HEK293 (cell line): Measurements from ENCODE around the gene RDX.

Source experiments
- HOXA7 ChIP-seq: sonication (generic); formaldehyde crosslinking; IDR thresholded peaks from 2 replicates; pipeline ENCODE4 v1.8.1; 2022; ENCODE audit warnings: missing genetic modification reagents, borderline replicate concordance
- YY1 ChIP-seq: fragments of 450-650 bp; formaldehyde crosslinking; IDR thresholded peaks from 2 replicates; pipeline ENCODE4 v1.5.1; 2018; ENCODE audit warnings: missing biosample characterization, missing genetic modification characterization
- ZBTB1 ChIP-seq: fragments of 450-650 bp; formaldehyde crosslinking; IDR thresholded peaks from 2 replicates; pipeline ENCODE4 v1.5.1; 2016; ENCODE audit warnings: missing biosample characterization, missing genetic modification characterization
- ZFP69B ChIP-seq: fragments of 450-650 bp; formaldehyde crosslinking; IDR thresholded peaks from 2 replicates; pipeline ENCODE4 v1.5.1; 2016; ENCODE audit warnings: missing biosample characterization, missing genetic modification characterization
- ZNF175 ChIP-seq: fragments of 450-650 bp; formaldehyde crosslinking; IDR thresholded peaks from 2 replicates; pipeline ENCODE4 v1.5.1; 2016; ENCODE audit warnings: missing biosample characterization, missing genetic modification characterization
- ZNF24 ChIP-seq: fragments of 450-650 bp; formaldehyde crosslinking; IDR thresholded peaks from 2 replicates; pipeline ENCODE4 v1.5.1; 2016; ENCODE audit warnings: missing biosample characterization, missing genetic modification characterization
- ZNF274 ChIP-seq, 2 experiments: fragments of 200-500 bp in 1 of 2; fragments of 450-650 bp in 1 of 2; sonication (Bioruptor generic) in 1 of 2; formaldehyde crosslinking in 1 of 2; IDR thresholded peaks; 2 replicates each; pipeline versions ENCODE4 v1.5.1 to v1.6.1; 2014 to 2016; ENCODE audit warnings: borderline replicate concordance in 1 of 2, inconsistent platforms in 1 of 2, low read length in 1 of 2, missing biosample characterization in 1 of 2, missing genetic modification characterization in 1 of 2
- TF ChIP-seq, protein P1 (sequence below): fragments of 450-650 bp; formaldehyde crosslinking; IDR thresholded peaks from 2 replicates; pipeline ENCODE4 v1.5.1; 2016; ENCODE audit warnings: missing biosample characterization, missing genetic modification characterization
- TF ChIP-seq, protein P2 (sequence below): fragments of 450-650 bp; formaldehyde crosslinking; IDR thresholded peaks from 2 replicates; pipeline ENCODE4 v1.5.1; 2016; ENCODE audit warnings: missing biosample characterization, missing genetic modification characterization
- TF ChIP-seq, protein P3 (sequence below): IDR thresholded peaks from 2 replicates; pipeline ENCODE4 v1.6.1; 2011; ENCODE audit warnings: mild to moderate bottlenecking, low read depth, low read length, borderline replicate concordance
- TF ChIP-seq, protein P4 (sequence below): fragments of 450-650 bp; formaldehyde crosslinking; IDR thresholded peaks from 2 replicates; pipeline ENCODE4 v1.5.1; 2016; ENCODE audit warnings: missing biosample characterization, missing genetic modification characterization

DNA sequence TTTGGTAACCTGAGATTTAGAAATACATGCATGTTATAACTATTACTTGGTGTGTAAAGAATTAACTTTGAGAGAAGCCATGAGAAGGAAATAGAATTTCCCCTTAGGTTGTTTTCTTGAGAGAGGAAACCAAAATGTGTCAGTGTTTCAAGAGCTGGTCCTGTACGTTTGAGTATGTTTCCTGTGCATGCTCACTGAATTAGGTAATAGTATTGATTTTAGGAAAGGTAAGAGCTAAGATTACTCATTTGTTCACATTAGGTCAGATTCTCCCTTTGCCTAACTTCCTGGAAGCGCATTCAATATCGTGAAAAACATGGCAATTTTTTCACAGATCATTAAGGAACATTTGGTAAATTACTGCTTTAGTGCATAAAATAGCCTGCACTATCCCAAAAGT is 49.3 kb upstream of the RDX start:
- TF ChIP-seq, protein P1, sequence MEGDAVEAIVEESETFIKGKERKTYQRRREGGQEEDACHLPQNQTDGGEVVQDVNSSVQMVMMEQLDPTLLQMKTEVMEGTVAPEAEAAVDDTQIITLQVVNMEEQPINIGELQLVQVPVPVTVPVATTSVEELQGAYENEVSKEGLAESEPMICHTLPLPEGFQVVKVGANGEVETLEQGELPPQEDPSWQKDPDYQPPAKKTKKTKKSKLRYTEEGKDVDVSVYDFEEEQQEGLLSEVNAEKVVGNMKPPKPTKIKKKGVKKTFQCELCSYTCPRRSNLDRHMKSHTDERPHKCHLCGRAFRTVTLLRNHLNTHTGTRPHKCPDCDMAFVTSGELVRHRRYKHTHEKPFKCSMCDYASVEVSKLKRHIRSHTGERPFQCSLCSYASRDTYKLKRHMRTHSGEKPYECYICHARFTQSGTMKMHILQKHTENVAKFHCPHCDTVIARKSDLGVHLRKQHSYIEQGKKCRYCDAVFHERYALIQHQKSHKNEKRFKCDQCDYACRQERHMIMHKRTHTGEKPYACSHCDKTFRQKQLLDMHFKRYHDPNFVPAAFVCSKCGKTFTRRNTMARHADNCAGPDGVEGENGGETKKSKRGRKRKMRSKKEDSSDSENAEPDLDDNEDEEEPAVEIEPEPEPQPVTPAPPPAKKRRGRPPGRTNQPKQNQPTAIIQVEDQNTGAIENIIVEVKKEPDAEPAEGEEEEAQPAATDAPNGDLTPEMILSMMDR (tag by site-specific recombination), result no peak
- TF ChIP-seq ZNF175 (tag by site-specific recombination), result no peak
- TF ChIP-seq, protein P2, sequence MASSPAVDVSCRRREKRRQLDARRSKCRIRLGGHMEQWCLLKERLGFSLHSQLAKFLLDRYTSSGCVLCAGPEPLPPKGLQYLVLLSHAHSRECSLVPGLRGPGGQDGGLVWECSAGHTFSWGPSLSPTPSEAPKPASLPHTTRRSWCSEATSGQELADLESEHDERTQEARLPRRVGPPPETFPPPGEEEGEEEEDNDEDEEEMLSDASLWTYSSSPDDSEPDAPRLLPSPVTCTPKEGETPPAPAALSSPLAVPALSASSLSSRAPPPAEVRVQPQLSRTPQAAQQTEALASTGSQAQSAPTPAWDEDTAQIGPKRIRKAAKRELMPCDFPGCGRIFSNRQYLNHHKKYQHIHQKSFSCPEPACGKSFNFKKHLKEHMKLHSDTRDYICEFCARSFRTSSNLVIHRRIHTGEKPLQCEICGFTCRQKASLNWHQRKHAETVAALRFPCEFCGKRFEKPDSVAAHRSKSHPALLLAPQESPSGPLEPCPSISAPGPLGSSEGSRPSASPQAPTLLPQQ (tag by site-specific recombination), result no peak
- TF ChIP-seq YY1, result no peak
- TF ChIP-seq ZBTB1, result no peak
- TF ChIP-seq ZNF274 (IDR thresholded peaks at IDR 0.05; ENCODE audit: low read length), result no peak
- TF ChIP-seq ZNF274 (tag by site-specific recombination; IDR thresholded peaks at IDR 0.05; ENCODE audit: borderline replicate concordance), result no peak
- TF ChIP-seq, protein P3, sequence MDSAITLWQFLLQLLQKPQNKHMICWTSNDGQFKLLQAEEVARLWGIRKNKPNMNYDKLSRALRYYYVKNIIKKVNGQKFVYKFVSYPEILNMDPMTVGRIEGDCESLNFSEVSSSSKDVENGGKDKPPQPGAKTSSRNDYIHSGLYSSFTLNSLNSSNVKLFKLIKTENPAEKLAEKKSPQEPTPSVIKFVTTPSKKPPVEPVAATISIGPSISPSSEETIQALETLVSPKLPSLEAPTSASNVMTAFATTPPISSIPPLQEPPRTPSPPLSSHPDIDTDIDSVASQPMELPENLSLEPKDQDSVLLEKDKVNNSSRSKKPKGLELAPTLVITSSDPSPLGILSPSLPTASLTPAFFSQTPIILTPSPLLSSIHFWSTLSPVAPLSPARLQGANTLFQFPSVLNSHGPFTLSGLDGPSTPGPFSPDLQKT, result no peak
- no peak for TF ChIP-seq HOXA7 (CRISPR knock-in tag)
- no peak for TF ChIP-seq ZNF24
- TF ChIP-seq ZFP69B (tag by site-specific recombination), result no peak
- TF ChIP-seq, protein P4, sequence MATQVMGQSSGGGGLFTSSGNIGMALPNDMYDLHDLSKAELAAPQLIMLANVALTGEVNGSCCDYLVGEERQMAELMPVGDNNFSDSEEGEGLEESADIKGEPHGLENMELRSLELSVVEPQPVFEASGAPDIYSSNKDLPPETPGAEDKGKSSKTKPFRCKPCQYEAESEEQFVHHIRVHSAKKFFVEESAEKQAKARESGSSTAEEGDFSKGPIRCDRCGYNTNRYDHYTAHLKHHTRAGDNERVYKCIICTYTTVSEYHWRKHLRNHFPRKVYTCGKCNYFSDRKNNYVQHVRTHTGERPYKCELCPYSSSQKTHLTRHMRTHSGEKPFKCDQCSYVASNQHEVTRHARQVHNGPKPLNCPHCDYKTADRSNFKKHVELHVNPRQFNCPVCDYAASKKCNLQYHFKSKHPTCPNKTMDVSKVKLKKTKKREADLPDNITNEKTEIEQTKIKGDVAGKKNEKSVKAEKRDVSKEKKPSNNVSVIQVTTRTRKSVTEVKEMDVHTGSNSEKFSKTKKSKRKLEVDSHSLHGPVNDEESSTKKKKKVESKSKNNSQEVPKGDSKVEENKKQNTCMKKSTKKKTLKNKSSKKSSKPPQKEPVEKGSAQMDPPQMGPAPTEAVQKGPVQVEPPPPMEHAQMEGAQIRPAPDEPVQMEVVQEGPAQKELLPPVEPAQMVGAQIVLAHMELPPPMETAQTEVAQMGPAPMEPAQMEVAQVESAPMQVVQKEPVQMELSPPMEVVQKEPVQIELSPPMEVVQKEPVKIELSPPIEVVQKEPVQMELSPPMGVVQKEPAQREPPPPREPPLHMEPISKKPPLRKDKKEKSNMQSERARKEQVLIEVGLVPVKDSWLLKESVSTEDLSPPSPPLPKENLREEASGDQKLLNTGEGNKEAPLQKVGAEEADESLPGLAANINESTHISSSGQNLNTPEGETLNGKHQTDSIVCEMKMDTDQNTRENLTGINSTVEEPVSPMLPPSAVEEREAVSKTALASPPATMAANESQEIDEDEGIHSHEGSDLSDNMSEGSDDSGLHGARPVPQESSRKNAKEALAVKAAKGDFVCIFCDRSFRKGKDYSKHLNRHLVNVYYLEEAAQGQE (tag by site-specific recombination), result no peak
